Activated CD8-positive, alpha-beta memory T cell treated with anti-CD3 and anti-CD28 coated beads, Interleukin-2, amount 50 U/mL, for 4 hours (primary cell): Measurements from ENCODE around the gene HIRIP3.
"Not testable (repeated sequence)": the region's sequence is repeated elsewhere in the genome, so short reads cannot be mapped to it uniquely, and the experiment has no call there.

Experiments used
- DNase-seq: peaks from one replicate; pipeline ENCODE4 v3.0.0-alpha.2; 2020

Gene HIRIP3

DNA sequence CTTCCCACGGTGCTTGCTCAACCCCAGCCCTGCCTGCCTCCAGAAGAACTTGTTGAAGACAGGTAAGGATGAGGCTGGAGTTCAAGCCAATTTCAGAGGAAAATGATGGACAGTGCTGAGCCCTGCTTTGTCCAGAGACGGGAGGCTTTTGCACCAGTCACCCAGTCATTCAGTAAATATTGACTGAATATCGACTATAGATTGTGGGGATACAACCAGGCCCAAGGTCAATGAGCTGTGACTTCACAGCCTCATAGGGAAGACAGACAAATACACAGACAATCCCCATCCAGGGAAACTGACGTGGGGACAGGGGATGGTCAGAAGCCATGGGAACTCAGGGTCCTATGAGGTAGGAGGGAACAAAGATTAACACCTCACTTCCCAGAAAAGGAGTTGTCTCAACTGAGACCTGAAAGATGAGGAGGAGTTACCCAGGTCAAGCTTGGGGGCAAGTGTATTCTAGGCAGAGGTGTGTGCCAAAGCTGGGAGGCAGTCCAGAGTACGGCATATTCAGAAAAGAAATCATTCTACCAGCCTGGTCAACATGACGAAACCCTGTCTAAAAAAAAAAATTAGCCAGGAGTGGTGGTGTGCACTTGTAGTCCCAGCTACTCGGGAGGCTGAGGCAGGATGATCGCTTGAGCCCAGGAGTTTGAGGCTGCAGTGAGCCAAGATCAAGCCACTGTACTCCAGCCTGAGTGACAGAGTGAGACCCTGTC, 21.3 kb upstream of the HIRIP3 start:
- no peak for DNase-seq

DNA sequence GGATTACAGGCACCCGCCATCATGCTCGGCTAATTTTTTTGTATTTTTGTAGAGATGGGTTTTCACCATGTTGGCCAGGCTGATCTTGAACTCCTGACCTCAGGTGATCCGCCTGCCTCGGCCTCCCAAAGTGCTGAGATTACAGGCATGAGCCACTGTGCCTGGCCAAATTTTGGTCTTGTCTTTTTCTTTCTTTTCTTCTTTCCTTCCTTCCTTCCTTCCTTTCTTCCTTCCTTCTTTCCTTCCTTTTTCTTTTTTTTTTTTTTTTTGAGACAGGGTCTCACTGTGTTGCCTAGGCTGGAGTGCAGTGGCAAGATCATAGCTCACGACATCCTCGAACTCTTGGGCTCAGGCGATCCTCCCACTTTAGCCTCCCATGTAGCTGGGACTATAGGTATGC, 20.0 kb upstream of the HIRIP3 start:
- not testable (repeated sequence) for DNase-seq

GRCh38 chr16:30012598-30012997, 17.2 kb upstream of the HIRIP3 start:
- DNase-seq: not testable (repeated sequence)

DNA sequence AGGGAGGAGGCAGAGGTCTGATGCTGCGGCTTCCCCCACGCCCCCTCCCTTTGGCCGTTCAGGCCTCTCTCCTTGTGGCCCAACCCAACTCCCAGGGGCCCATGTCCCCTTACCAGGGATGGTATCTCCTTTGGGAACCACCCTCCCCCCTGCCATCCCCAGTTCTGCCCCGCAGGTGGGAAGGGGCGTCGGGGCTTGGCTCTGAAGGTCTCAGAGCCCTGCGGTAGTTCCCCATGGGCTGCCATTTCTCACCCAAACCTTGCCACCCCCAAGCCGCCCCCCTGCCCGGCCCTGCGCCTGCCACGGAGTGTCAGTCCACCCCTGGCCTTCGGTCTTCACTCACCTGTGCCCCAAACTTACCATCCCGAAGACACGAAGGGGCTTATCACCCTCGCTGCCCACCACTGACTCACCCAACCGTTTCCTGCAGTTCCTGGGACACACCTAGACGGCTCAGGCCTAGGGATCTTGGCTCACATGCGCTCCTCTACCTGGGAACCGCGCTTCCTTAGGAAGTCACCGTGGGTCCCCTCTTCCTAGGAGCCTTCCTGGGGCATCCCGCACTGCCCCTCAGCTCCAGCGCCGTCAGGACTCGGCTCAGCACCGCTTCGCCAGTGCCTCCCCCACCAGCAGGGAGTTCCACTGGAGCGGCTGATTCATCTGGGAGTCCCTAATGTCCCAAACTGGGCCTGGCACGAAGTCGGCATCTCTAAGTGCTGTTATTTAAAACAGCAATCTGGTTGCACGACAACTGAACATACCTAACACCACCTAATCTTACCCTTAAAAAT, 16.5 kb upstream of the HIRIP3 start:
- no peak for DNase-seq

- DNase-seq: no peak
These were observed 15.7 kb upstream of the HIRIP3 start, which contains the start of gene DOC2A for GRCh38 chr16:30010844-30011713. Gene DOC2A (minus strand): TSS chr16:30011027. CDS start chr16:30010222, 805 bp downstream.

DNA sequence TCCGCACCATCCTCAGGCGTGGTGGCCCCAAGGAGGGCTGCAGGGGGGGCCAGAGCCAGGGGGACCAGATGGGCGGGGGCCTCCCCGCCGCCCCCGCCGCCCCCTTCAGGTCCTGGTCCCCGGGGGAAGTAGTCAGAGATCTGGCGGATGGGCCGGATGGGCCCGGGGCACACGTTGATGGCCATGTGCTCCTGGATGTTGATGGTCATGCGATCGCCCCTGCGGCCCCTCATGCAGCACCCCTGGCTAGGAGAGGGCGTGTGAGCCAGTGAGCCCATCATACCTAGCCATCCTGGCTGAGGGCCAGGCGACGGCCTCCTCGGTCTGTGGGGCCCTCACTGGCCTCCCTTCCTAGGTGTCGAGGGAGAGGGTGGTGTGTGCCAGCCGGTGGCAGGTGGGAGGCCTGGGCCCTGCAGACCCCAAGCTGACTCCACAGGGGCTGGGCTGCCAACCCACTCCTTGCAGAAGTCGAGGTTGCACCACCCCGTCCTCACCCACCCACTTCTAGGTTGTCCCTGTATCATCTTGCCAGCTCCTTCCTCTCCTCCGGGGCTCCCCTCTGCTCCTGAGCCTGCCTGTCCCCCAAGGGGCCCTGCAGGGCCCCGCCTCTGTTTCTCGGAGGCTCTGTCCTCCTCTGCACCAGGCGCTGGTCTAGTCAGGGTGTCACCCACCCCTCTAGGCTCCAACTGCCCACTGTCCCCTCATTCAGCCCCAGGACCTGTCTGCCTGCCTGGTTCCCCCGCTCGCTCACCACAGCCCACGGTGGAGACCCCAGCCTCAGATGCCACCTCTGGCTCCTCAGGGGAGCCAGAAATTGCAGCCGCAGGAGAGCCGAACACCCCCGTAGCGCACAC, 14.8 kb upstream of the HIRIP3 start:
- DNase-seq: no peak

DNA sequence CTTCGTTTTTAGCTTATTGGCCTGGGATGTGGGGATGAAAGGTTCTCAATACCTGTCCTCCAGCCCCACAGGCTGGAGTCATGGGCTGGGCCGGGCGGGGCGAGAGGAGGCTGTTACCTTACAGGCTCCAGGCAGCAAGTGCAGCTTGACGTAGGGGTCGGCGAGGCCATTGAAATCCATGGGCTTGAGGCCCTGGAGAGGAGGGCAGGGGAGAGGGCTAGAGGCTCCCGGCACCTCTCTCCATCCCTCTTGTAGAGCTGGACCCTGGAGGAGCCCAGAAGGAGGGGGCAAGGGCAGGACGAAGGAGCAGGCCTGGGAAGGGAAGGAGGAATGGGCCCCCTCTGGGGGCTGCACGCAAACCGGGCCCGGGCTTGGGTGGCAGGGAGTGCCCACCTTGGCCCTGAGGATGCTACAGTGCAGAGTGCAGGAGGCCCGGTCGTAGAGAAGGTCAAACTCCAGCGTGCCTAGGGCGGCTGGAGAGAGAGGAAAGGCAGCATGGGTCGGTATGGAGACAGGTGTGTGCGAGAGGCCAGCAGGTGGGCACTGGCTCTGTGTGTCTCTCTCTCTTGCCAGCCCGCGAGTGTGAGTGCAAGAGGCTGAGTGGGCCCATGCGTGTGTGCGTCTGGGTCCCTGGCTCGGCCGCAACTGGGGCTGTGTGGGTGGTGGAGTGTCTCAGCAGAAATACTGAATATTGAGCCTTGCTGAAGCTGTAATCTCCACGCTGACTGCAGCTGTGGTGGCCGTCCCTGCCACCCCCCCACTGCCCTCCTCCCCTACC, 13.9 kb upstream of the HIRIP3 start:
- no peak for DNase-seq

DNA sequence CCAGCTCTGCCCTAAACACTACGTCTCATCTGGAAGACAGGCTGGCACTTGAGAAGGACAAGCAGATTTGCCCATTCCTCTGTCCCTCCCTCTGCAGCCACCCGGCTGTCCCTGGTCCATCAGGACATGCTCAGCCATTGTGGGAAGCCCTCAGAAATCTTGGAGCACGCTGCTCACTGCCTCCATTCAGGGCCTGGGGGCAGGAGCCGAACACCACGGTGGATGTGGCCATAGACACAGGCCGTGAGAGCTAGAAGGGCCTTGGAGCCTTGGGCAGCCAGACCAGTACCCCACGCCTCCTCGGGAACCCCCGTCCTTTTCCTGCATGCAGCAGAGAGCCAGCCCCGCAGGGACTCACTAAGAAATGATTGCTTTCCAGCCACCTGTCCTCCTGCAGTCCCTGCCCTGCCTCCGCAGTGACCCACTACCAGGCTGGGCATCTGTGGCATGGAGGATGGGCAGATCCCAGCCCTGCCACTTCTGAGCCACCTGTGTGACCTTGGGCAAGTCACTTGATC, 12.0 kb upstream of the HIRIP3 start:
- no peak for DNase-seq

DNA sequence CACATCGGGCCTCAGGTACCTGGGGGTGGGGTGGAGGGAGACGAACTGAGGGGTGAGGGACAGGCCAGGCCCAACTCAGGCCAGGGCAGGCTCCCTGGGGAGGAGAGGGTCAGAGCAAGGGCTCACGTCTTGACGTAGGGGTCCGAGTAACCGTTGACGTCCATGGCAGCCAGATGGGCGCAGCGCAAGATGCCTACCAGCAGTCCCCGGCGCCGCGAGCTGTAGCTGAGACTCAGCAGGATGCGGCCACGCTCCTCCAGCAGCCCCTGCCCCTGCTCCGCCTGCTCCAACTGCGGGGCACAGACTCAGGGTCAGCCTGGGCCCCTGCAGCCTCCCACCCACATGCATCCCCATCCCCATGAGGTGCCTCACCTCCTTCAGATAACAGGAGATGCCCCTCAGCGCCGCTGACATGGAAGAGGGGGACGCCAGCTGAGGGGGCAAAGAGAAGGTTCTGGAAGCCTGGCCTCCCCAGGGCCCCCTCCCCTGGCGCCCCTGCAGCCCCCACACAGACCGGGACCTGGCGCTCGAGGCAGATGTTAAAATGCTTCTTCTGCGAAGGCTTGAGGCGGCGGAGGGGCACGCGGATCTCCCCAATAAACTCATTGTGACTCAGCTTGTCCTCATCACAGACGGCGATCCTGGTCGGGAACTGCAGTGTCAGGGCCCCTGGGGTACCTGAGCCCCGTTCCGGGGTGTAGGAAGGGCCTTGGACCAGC, 11.4 kb upstream of the HIRIP3 start:
- DNase-seq: no peak

DNA sequence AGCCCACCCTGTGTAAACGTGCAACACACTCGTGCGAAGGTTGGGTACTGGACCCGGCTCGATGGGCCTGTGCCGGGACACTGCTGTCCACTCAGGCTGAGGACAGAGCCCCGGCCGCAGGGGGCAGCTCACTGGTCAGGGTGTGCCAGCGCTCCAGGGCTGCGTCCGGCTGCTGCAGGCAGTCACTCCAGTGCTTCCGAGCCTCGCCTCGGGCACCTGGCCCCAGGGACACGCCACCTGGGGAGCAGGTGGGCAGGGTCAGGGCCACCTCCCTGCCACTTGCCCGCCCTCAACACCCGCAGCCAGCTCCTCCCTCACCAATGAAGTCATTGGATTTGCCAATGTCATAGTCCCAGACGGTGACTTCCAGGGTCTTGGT, 10.7 kb upstream of the HIRIP3 start:
- DNase-seq: no peak

- no peak for DNase-seq
These were observed 10.1 kb upstream of the HIRIP3 start for GRCh38 chr16:30005341-30006094.

- no peak for DNase-seq
These were observed 9.4 kb upstream of the HIRIP3 start for GRCh38 chr16:30004811-30005242.

DNA sequence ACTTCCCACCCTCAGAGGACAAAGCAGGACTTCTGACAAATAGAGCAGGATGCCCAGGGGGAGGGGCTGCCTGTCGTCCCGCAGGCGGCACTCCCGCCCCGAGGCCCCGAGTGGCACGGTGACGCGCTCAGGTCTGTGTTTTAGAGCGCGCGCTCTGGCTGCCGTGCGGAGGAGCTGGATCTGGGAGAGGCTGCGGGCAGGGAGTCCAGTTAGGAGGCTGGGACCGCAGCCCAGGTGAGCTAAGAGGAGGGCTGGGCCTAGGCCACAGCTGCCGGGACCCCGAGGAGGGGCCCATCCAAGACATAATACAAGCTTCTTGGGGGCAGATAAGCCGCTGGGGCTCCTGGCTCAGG, 9.0 kb upstream of the HIRIP3 start:
- no peak for DNase-seq

DNA sequence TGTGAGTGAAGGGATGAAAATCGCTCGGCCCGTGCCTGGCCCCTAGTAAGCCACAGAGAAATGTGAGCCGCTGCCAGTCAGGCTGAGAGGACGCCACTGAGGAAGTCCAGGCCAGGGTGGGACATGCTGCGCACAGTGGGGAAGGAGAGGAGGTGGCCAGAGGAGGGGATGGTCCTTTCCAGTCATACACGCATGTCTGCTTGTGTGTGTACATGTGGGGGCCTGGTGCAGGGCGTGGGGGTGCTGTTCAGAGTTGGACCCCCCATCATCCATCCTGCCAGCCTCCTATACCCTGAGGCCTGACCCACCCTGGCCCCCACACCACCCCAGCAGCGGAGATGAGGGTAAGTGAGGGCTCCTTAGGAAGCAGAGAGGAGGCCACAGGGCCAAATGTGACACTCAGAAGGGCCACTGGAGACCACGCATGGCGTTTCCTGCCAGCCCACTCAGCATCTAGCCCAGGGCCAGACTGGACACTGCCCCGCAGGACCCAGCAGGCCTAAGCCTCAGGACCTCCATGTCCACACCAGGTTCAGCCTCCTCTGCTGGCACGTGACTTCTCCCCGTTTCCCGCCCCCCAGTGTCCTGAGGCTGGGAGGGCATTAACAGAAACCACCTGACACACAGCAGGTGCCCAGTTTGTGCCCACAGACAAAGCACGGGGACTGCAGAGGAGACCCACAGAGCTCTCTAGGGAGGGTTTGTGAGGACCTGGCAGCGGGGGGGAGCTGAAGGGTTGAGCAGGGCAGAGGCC, 8.4 kb upstream of the HIRIP3 start:
- DNase-seq: no peak

- no peak for DNase-seq
These were observed 7.4 kb upstream of the HIRIP3 start for GRCh38 chr16:30002614-30003346.

- DNase-seq: no peak
These were observed 5.6 kb upstream of the HIRIP3 start for GRCh38 chr16:30000735-30001631.

GRCh38 chr16:29999605-30000004, 4.2 kb upstream of the HIRIP3 start:
- DNase-seq: no peak
